Measurements from ENCODE around the gene RBM6.
"Not testable (repeated sequence)": the region's sequence is repeated elsewhere in the genome, so short reads cannot be mapped to it uniquely, and the experiment has no call there.

The RBM6 gene

GRCh38 chr3:49992326-49992725 lies 52.4 kb downstream of the RBM6 start:
- no peak for DNase-seq (ENCODE audit: low read depth in 2 of 2)

GRCh38 chr3:49994476-49994875 lies 54.5 kb downstream of the RBM6 start:
- DNase-seq (ENCODE audit: low read depth in 2 of 2) = no peak

GRCh38 chr3:49996016-49996415 lies 56.1 kb downstream of the RBM6 start:
- no peak for DNase-seq (ENCODE audit: low read depth in 2 of 2)

GRCh38 chr3:49997862-49998261 lies 57.9 kb downstream of the RBM6 start:
- DNase-seq (ENCODE audit: low read depth in 2 of 2) = no peak

GRCh38 chr3:49998326-49998725 lies 58.4 kb downstream of the RBM6 start:
- no peak for DNase-seq (ENCODE audit: low read depth in 2 of 2)

- DNase-seq (ENCODE audit: low read depth in 2 of 2) = no peak
Measured at GRCh38 chr3:50001511-50001910, 61.6 kb downstream of the RBM6 start.

GRCh38 chr3:50003216-50003615 lies 63.3 kb downstream of the RBM6 start:
- no peak for DNase-seq (ENCODE audit: low read depth in 2 of 2)

GRCh38 chr3:50003824-50004223 lies 63.9 kb downstream of the RBM6 start:
- no peak for DNase-seq (ENCODE audit: low read depth in 2 of 2)

- DNase-seq (ENCODE audit: low read depth in 2 of 2) = no peak
Measured at GRCh38 chr3:50008931-50009330, 69.0 kb downstream of the RBM6 start.

GRCh38 chr3:50010959-50011358 lies 71.0 kb downstream of the RBM6 start:
- no peak for DNase-seq (ENCODE audit: low read depth in 2 of 2)

GRCh38 chr3:50015918-50016317 lies 76.0 kb downstream of the RBM6 start:
- no peak for DNase-seq (ENCODE audit: low read depth in 2 of 2)

- no peak for DNase-seq (ENCODE audit: low read depth in 2 of 2)
Measured at GRCh38 chr3:50028346-50028745, 88.4 kb downstream of the RBM6 start.

- DNase-seq (ENCODE audit: low read depth in 2 of 2) = not testable (repeated sequence)
Measured at GRCh38 chr3:50031201-50031600, 91.3 kb downstream of the RBM6 start.

GRCh38 chr3:50044976-50045375 lies 105.0 kb downstream of the RBM6 start:
- DNase-seq (ENCODE audit: low read depth in 2 of 2) = no peak

- DNase-seq (ENCODE audit: low read depth in 2 of 2) = no peak
Measured at GRCh38 chr3:50047426-50047825, 107.5 kb downstream of the RBM6 start.

GRCh38 chr3:50050361-50050760 lies 110.4 kb downstream of the RBM6 start:
- no peak for DNase-seq (ENCODE audit: low read depth in 2 of 2)

GRCh38 chr3:50057756-50058155 lies 117.8 kb downstream of the RBM6 start:
- no peak for DNase-seq (ENCODE audit: low read depth in 2 of 2)

GRCh38 chr3:50068134-50068533 lies 128.2 kb downstream of the RBM6 start:
- no peak for DNase-seq (ENCODE audit: low read depth in 2 of 2)

GRCh38 chr3:50078091-50078490 lies 138.1 kb downstream of the RBM6 start:
- DNase-seq (ENCODE audit: low read depth in 2 of 2) = no peak

GRCh38 chr3:50078622-50079021 lies 138.7 kb downstream of the RBM6 start:
- DNase-seq (ENCODE audit: low read depth in 2 of 2) = no peak

GRCh38 chr3:50084951-50085350 lies 145.0 kb downstream of the RBM6 start:
- not testable (repeated sequence) for DNase-seq (ENCODE audit: low read depth in 2 of 2)

GRCh38 chr3:50088725-50089608 lies 149.0 kb downstream of the RBM6 start, which contains the start of gene RBM5:
Gene RBM5, plus strand, starts transcription at chr3:50088919. Its CDS starts 1,516 bp downstream, at chr3:50090435.
- DNase-seq (ENCODE audit: low read depth in 2 of 2) = peak; percentile 86 to 93

GRCh38 chr3:50089609-50089945 lies 149.6 kb downstream of the RBM6 start:
- no peak for DNase-seq (ENCODE audit: low read depth in 2 of 2)

- DNase-seq (ENCODE audit: low read depth in 2 of 2) = no peak
Measured at GRCh38 chr3:50090984-50091383, 151.0 kb downstream of the RBM6 start.

Data from stimulated activated CD4-positive, alpha-beta T cell treated with anti-CD3 and anti-CD28 coated beads, Interleukin-4, amount 100 ng/mL, for 48 hours (primary cell).